Measurements from ENCODE around the gene RABL2A.
"Not testable (repeated sequence)": the region's sequence is repeated elsewhere in the genome, so short reads cannot be mapped to it uniquely, and the experiment has no call there.

The RABL2A gene

GRCh38 chr2:113663285-113664060 lies 36.4 kb downstream of the RABL2A start:
- not testable (repeated sequence) for H3K4me3 ChIP-seq (ENCODE audit: low read depth, low read length)

GRCh38 chr2:113664761-113665533 lies 37.9 kb downstream of the RABL2A start:
- not testable (repeated sequence) for H3K4me3 ChIP-seq (ENCODE audit: low read depth, low read length)

GRCh38 chr2:113669013-113669412 lies 41.9 kb downstream of the RABL2A start:
- H3K4me3 ChIP-seq (ENCODE audit: low read depth, low read length), result not testable (repeated sequence)

- no peak overlapping the region for H3K4me3 ChIP-seq (ENCODE audit: low read depth, low read length)
- no peak for TF ChIP-seq CTCF (IDR thresholded peaks at IDR 0.05; ENCODE audit: low read depth, low read length)
These were observed 45.4 kb downstream of the RABL2A start for GRCh38 chr2:113672326-113672932.

GRCh38 chr2:113675875-113676274 lies 48.8 kb downstream of the RABL2A start:
- TF ChIP-seq CTCF (IDR thresholded peaks at IDR 0.05; ENCODE audit: low read depth, low read length), result no peak
- no peak overlapping the region for H3K4me3 ChIP-seq (ENCODE audit: low read depth, low read length)

- no peak overlapping the region for H3K4me3 ChIP-seq (ENCODE audit: low read depth, low read length)
- no peak for TF ChIP-seq CTCF (IDR thresholded peaks at IDR 0.05; ENCODE audit: low read depth, low read length)
These were observed 49.7 kb downstream of the RABL2A start for GRCh38 chr2:113676623-113677266.

GRCh38 chr2:113677330-113677729 lies 50.3 kb downstream of the RABL2A start:
- H3K4me3 ChIP-seq (ENCODE audit: low read depth, low read length), result no peak overlapping the region
- TF ChIP-seq CTCF (IDR thresholded peaks at IDR 0.05; ENCODE audit: low read depth, low read length), result no peak

- TF ChIP-seq CTCF (IDR thresholded peaks at IDR 0.05; ENCODE audit: low read depth, low read length), result no peak
- no peak overlapping the region for H3K4me3 ChIP-seq (ENCODE audit: low read depth, low read length)
These were observed 52.4 kb downstream of the RABL2A start for GRCh38 chr2:113679457-113679856.

Data from WI38 (cell line).